K562 (cell line): ENCODE results near the gene TFB2M. TPM values are rescaled to one million over a fixed set of nuclear protein-coding genes. Genes with fewer than 3 reads are reported as not detected.
A peak's percentile ranks its signal among the peaks of the same experiment; 100 is the strongest.

Experiments used
- ASH1L ChIP-seq: fragments of 450-650 bp; IDR thresholded peaks from 2 replicates; pipeline ENCODE4 v1.6.1; 2018; ENCODE audit warnings: borderline replicate concordance, mild to moderate bottlenecking, low read depth; ENCODE audit not compliant: partially characterized antibody
- BMI1 ChIP-seq: fragments of 150-350 bp; IDR thresholded peaks from 2 replicates; pipeline ENCODE4 v1.6.1; 2014; ENCODE audit warnings: low read length
- CBFB ChIP-seq: sonication (generic); formaldehyde crosslinking; IDR thresholded peaks from 2 replicates; pipeline ENCODE4 v1.4.0; 2020; ENCODE audit warnings: mild to moderate bottlenecking, missing genetic modification reagents
- CBX1 ChIP-seq: sonication (generic); IDR thresholded peaks from 2 replicates; pipeline ENCODE4 v1.6.1; 2016; ENCODE audit warnings: antibody characterized with exemption, low read depth, mild to moderate bottlenecking
- CEBPG ChIP-seq, 3 experiments: fragments of 200-800 bp in 1 of 3; sonication (Bioruptor generic) in 1 of 3; sonication (generic) in 1 of 3; formaldehyde crosslinking in 1 of 3; IDR thresholded peaks in 2 of 3; conservative IDR thresholded peaks in 1 of 3; 2 replicates each; pipeline versions ENCODE4 v1.6.1 to v1.8.0; 2016 to 2022; ENCODE audit warnings: missing compliant biosample characterization in 2 of 3, missing genetic modification characterization in 2 of 3, mild to moderate bottlenecking in 1 of 3, missing genetic modification reagents in 1 of 3
- CEBPZ ChIP-seq: fragments of 150-350 bp; IDR thresholded peaks from 2 replicates; pipeline ENCODE4 v1.6.1; 2014; ENCODE audit warnings: low read depth, mild to moderate bottlenecking, low read length, borderline replicate concordance
- EGR1 ChIP-seq: fragments of 450-650 bp; conservative IDR thresholded peaks from 2 replicates; pipeline ENCODE4 v1.6.1; 2017; ENCODE audit warnings: mild to moderate bottlenecking
- KAT7 ChIP-seq: sonication (generic); formaldehyde crosslinking; IDR thresholded peaks from 2 replicates; pipeline ENCODE4 v1.8.0; 2022; ENCODE audit warnings: missing genetic modification reagents, mild to moderate bottlenecking, borderline replicate concordance
- KLF10 ChIP-seq: fragments of 250-450 bp; sonication (Bioruptor Pico); IDR thresholded peaks from 2 replicates; pipeline ENCODE4 v1.6.1; 2021; ENCODE audit warnings: matching md5 sums
- LEF1 ChIP-seq: fragments of 450-650 bp; IDR thresholded peaks from 2 replicates; pipeline ENCODE4 v1.6.1; 2016; ENCODE audit warnings: mild to moderate bottlenecking
- NONO ChIP-seq, 2 experiments: fragments of 200-400 bp in 1 of 2; fragments of 450-650 bp in 1 of 2; formaldehyde crosslinking in 1 of 2; IDR thresholded peaks; 2 replicates each; pipeline ENCODE4 v1.6.1; 2017; ENCODE audit warnings: low read depth in 2 of 2, mild to moderate bottlenecking in 2 of 2, moderate library complexity in 2 of 2, low read length in 1 of 2
- PHF20 ChIP-seq: fragments of 450-650 bp; IDR thresholded peaks from 2 replicates; pipeline ENCODE4 v1.6.1; 2018; ENCODE audit not compliant: partially characterized antibody
- PTRF ChIP-seq: fragments of 450-650 bp; IDR thresholded peaks from 2 replicates; pipeline ENCODE4 v1.6.1; 2016; ENCODE audit warnings: mild to moderate bottlenecking, missing genetic modification characterization, missing compliant biosample characterization
- RB1 ChIP-seq: fragments of 450-650 bp; IDR thresholded peaks from 2 replicates; pipeline ENCODE4 v1.6.1; 2017; ENCODE audit warnings: low read depth, mild to moderate bottlenecking
- THRAP3 ChIP-seq: fragments of 450-650 bp; IDR thresholded peaks from 2 replicates; pipeline ENCODE4 v1.6.1; 2016; ENCODE audit warnings: mild to moderate bottlenecking, inconsistent platforms, borderline replicate concordance
- ZBTB43 ChIP-seq: sonication (generic); formaldehyde crosslinking; IDR thresholded peaks from 2 replicates; pipeline ENCODE4 v1.8.0; 2023; ENCODE audit warnings: mild to moderate bottlenecking, missing genetic modification reagents
- ZC3H11A ChIP-seq: IDR thresholded peaks from 2 replicates; pipeline ENCODE4 v1.6.1; 2012; ENCODE audit warnings: low read depth, low read length, improper control_type of control experiment
- ZFP30 ChIP-seq: fragments of 250-450 bp; sonication (Bioruptor Pico); IDR thresholded peaks from 2 replicates; pipeline ENCODE4 v1.8.0; 2022; ENCODE audit warnings: moderate library complexity, mild to moderate bottlenecking, inconsistent platforms, borderline replicate concordance
- ZNF197 ChIP-seq: fragments of 200-800 bp; sonication (Bioruptor generic); IDR thresholded peaks from 2 replicates; pipeline ENCODE4 v1.6.1; 2016; ENCODE audit warnings: low read depth, missing genetic modification characterization, missing compliant biosample characterization
- ZNF280A ChIP-seq: fragments of 450-650 bp; IDR thresholded peaks from 2 replicates; pipeline ENCODE4 v1.6.1; 2018; ENCODE audit warnings: mild to moderate bottlenecking, low read depth; ENCODE audit not compliant: partially characterized antibody
- ZNF583 ChIP-seq: fragments of 250-450 bp; sonication (Bioruptor Pico); IDR thresholded peaks from 2 replicates; pipeline ENCODE4 v1.4.0; 2020
- polyA plus RNA-seq, 8 experiments: library from polyadenylated mRNA; depleted of rRNA in 4 of 8; stranded (reverse) in 5 of 8; unstranded in 3 of 8; fragments of >200 nt; fragmentation: Nextera tagmentation in 2 of 8; fragmentation: Illumina TruSeq in 1 of 8; extraction: Ambion mirVana in 2 of 8; extraction: Trizol in 1 of 8; gene quantifications; 2 replicates each; pipeline versions ENCODE4 v1.2.1 to v1.2.3, GENCODE V29; 2011 to 2014; ENCODE audit warnings: inconsistent platforms in 1 of 8, missing spikeins in 1 of 8
- total RNA-seq, 7 experiments: library from RNA; depleted of rRNA in 6 of 7; stranded (reverse); fragments of >200 nt in 6 of 7; fragmentation: Illumina TruSeq in 2 of 7; extraction: Trizol in 2 of 7; gene quantifications; 2 replicates each; pipeline versions ENCODE4 v1.2.1 to v1.2.3, GENCODE V29; 2011 to 2021; ENCODE audit warnings: low replicate concordance in 1 of 7
- TF ChIP-seq, protein P1 (sequence below): fragments of 250-450 bp; sonication (Bioruptor Pico); IDR thresholded peaks from 2 replicates; pipeline ENCODE4 v1.9.0; 2021; ENCODE audit warnings: mild to moderate bottlenecking

The TFB2M gene
- total and polyA plus RNA-seq, 9 of the 15 experiments (the other 6 are each of a cell fraction or from before 2014, with no cell fraction given): 55.1 to 162 (median 70.6) TPM

DNA sequence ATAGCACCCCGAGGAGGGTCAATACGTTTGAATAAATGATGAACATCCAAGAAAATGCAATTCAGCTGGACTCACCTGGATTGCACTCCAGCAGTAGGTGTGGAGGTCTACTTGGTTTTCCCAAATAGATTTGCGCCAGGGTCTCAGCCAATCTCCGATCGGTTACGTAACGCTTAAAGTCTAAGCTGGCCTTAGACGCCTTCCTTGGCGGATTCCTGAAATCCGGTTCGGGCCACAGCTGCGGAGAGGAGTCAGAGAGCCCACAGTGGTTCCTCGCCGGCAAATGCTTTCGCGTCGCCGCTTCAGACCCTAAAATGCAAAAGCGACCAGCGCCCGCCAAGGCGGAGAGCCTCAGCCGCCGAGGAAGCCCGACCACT is 322 bp downstream of the TFB2M start (continued):
- TF ChIP-seq KAT7 (CRISPR knock-in tag): 0 out of 2 replicates have a peak, but pooled peaks have one; percentile 1
- no peak for TF ChIP-seq CBFB (CRISPR knock-in tag)
- no peak for TF ChIP-seq LEF1
- no peak for TF ChIP-seq PHF20
- TF ChIP-seq CEBPZ: no peak
- TF ChIP-seq CEBPG (CRISPR knock-in tag; IDR thresholded peaks at IDR 0.05): no peak
- peak; percentile 73 to 75 for TF ChIP-seq CEBPG (tag; conservative IDR thresholded peaks at IDR 0.05 in 1 of 2, IDR thresholded peaks at IDR 0.05 in 1 of 2)
- TF ChIP-seq KLF10 (CRISPR knock-in tag): no peak
- no peak for TF ChIP-seq ASH1L
- no peak for TF ChIP-seq ZNF197 (CRISPR knock-in tag)
- no peak for TF ChIP-seq EGR1
- no peak for TF ChIP-seq RB1
- TF ChIP-seq NONO (IDR thresholded peaks at IDR 0.05; ENCODE audit: low read depth in 2 of 2, low read length in 1 of 2): no peak
- TF ChIP-seq ZC3H11A: no peak
- no peak for TF ChIP-seq THRAP3
- TF ChIP-seq ZNF583 (CRISPR knock-in tag): 0 out of 2 replicates have a peak, but pooled peaks have one; percentile 56
- no peak for TF ChIP-seq ZFP30
- TF ChIP-seq BMI1: no peak
- no peak for TF ChIP-seq ZNF280A
- TF ChIP-seq CBX1: no peak
- TF ChIP-seq ZBTB43 (CRISPR knock-in tag): peak; percentile 26; the same call in 1 of the 2 replicates
- TF ChIP-seq, protein P1, sequence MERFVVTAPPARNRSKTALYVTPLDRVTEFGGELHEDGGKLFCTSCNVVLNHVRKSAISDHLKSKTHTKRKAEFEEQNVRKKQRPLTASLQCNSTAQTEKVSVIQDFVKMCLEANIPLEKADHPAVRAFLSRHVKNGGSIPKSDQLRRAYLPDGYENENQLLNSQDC (CRISPR knock-in tag): no peak
- TF ChIP-seq PTRF (tag): no peak
